ENCODE results near the gene SHANK1. TPM values are rescaled to one million over a fixed set of nuclear protein-coding genes. Genes with fewer than 3 reads are reported as not detected.

Gene SHANK1
- total RNA-seq, 3 donors from 2014 or later, result 0.59 to 0.98 TPM; not detected in 1

DNA sequence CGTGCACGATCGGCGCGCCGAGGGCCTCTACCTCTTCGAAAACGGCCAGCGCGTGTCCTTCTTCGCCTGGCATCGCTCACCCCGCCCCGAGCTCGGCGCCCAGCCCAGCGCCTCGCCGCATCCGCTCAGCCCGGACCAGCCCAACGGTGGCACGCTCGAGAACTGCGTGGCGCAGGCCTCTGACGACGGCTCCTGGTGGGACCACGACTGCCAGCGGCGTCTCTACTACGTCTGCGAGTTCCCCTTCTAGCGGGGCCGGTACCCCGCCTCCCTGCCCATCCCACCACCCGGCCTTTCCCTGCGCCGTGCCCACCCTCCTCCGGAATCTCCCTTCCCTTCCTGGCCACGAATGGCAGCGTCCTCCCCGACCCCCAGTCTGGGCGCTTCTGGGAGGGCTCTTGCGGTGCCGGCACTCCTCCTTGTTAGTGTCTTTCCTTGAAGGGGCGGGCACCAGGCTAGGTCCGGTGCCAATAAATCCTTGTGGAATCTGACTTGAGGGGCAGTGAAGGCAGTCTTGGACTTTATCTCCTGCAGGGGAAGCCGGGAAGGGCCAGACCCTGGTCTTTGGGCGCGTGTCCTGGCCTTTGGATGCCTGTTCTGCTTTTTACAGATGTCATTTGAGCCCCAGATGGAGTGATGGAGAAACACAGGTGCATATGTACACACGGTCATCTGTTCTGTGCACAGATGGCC is 5.8 kb upstream of the SHANK1 start:
- TF ChIP-seq, protein P1, sequence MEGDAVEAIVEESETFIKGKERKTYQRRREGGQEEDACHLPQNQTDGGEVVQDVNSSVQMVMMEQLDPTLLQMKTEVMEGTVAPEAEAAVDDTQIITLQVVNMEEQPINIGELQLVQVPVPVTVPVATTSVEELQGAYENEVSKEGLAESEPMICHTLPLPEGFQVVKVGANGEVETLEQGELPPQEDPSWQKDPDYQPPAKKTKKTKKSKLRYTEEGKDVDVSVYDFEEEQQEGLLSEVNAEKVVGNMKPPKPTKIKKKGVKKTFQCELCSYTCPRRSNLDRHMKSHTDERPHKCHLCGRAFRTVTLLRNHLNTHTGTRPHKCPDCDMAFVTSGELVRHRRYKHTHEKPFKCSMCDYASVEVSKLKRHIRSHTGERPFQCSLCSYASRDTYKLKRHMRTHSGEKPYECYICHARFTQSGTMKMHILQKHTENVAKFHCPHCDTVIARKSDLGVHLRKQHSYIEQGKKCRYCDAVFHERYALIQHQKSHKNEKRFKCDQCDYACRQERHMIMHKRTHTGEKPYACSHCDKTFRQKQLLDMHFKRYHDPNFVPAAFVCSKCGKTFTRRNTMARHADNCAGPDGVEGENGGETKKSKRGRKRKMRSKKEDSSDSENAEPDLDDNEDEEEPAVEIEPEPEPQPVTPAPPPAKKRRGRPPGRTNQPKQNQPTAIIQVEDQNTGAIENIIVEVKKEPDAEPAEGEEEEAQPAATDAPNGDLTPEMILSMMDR (IDR thresholded peaks at IDR 0.05), result no peak
- TF ChIP-seq POLR2AphosphoS5 (IDR thresholded peaks at IDR 0.05) (no peak), POLR2A (IDR thresholded peaks at IDR 0.05) (no peak)
- DNase-seq (ENCODE audit: low spot score in 2 of 2), result no peak
- Histone ChIP-seq H3K36me3 (no peaks in the 10 kb centered on the region), H3K4me1 (no peaks in the 10 kb centered on the region), H3K9me3 (no peaks in the 10 kb centered on the region), H3K4me3 (peak overlapping the region; percentile 62 to 85 (median 85)), H3K27ac (peak overlapping the region; percentile 83 to 89), H3K27me3 (no peaks in the 10 kb centered on the region)
- intact Hi-C loops (cut with DNase I; ENCODE audit: low total_unique reads), result no loop called here

DNA sequence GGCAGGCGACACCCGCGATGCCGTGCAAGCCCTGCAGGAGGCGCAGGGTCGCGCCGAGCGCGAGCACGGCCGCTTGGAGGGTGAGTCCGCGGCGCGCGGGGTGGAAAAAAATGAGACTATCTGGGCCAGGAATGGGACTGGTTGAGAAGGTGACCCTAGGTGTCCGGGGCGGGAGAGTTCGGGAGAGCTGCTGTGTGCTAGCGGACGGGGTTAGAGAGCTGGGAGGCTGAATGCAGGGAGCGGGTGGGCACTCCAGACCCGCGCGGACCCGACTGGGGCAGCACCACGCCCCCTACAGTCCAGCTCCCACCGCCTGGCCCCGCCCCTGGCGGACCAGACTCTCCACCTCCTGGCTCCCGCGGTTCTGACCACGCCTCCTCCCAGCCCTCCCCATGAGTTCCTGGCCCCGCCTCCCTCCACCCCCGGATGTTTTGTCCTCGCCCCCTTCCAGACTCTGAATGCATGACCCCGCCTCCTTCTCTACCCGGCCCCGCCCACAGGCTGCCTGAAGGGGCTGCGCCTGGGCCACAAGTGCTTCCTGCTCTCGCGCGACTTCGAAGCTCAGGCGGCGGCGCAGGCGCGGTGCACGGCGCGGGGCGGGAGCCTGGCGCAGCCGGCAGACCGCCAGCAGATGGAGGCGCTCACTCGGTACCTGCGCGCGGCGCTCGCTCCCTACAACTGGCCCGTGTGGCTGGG is 5.1 kb upstream of the SHANK1 start:
- H3K9me3 ChIP-seq, result no peaks in the 10 kb centered on the region

DNA sequence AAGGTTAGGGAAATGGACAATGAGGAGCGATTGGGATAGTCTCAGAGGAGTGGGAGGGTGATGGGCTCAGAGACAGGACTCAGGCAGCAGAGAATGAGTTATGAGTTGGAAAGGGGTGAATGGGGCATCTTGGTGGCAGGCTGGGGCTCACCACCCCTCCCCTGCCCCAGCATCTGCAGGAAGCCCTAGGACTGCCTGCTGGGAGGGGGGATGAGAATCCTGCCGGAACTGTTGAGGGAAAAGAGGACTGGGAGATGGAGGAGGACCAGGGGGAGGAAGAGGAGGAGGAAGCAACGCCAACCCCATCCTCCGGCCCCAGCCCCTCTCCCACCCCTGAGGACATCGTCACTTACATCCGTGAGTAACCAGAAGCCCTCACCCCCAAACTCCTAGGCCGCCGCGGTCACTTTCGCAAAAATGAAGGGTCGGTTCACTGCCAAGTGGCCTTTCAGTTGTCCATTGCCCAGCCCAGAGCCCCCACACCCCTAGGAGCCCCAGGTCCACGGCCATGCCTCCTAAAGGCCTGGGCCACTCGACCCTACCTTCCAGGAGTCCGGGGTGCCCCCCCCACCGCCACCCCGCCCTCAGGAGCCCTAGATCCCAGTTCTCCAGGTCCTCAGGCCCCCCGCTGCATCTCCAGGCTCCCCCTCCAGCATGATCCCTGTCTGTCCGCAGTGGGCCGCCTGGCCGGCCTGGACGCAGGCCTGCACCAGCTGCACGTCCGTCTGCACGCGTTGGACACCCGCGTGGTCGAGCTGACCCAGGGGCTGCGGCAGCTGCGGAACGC is 4.3 kb upstream of the SHANK1 start:
- no peak for TF ChIP-seq POLR2AphosphoS5 (IDR thresholded peaks at IDR 0.05)
- TF ChIP-seq, protein P1 (IDR thresholded peaks at IDR 0.05), result no peak
- no peak for TF ChIP-seq POLR2A (IDR thresholded peaks at IDR 0.05)
- intact Hi-C loops (cut with DNase I; ENCODE audit: low total_unique reads), result no loop called here
- H3K27ac ChIP-seq, result peak overlapping the region; percentile 60 to 89
- H3K4me3 ChIP-seq, result peak overlapping the region; percentile 62 to 85 (median 85)
- H3K9me3 ChIP-seq, result no peaks in the 10 kb centered on the region
- peaks cover 0 to 3% of the 10 kb centered on the region in 2 donors for H3K4me1 ChIP-seq
- H3K36me3 ChIP-seq, result no peaks in the 10 kb centered on the region
- peak in 1 of 2 donors; percentile 19 for DNase-seq (ENCODE audit: low spot score in 2 of 2)
- peaks cover 0 to 4% of the 10 kb centered on the region in 2 donors for H3K27me3 ChIP-seq

More for the DNA sequence above, 5.1 kb upstream of the SHANK1 start:
- Histone ChIP-seq H3K4me1 (no peaks in the 10 kb centered on the region), H3K36me3 (no peaks in the 10 kb centered on the region), H3K4me3 (peak overlapping the region; percentile 62 to 85 (median 85)), H3K27me3 (no peaks in the 10 kb centered on the region), H3K27ac (peak overlapping the region; percentile 83 to 89)
- intact Hi-C loops (cut with DNase I; ENCODE audit: low total_unique reads), result no loop called here
- TF ChIP-seq, protein P1 (IDR thresholded peaks at IDR 0.05), result peak; percentile 75 to 89 (median 75)
- TF ChIP-seq POLR2A (IDR thresholded peaks at IDR 0.05), result no peak
- TF ChIP-seq POLR2AphosphoS5 (IDR thresholded peaks at IDR 0.05), result peak; percentile 55 to 78 (median 74)
- DNase-seq (ENCODE audit: low spot score in 2 of 2), result peak; percentile 99

DNA sequence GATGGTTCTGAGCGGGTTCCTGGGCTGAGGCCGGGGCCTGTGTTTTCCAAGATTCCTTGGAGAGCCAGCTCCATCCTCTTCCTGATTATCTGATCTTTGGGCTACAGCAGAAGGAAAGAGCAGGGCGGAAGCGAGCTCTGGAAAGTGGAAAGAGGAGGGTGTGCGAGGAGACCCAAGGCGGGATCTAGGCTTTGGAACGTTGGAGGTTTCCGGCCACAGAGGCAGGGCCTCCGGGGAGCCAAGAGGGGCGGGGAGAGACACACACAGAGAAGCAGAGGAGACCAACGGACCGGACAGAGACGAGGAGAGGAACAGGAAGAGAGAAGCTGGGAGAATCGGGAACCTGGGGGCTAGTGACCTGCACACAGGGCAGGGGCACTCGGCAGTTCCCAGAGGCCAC is 3.5 kb upstream of the SHANK1 start, which contains the start of gene CLEC11A:
Gene CLEC11A, plus strand, starts transcription at position 296 of the 400 bp plus-strand sequence. CDS start 162 bp downstream, outside the sequence.
- Histone ChIP-seq H3K36me3 (no peaks in the 10 kb centered on the region), H3K4me3 (peak within 1 kb of the TSS; percentile 62 to 85 (median 85)), H3K27me3 (peaks cover 2 to 7% of the 10 kb centered on the region in 2 donors), H3K27ac (peak within 1 kb of the TSS; percentile 60 to 89), H3K4me1 (peaks cover 0 to 6% of the 10 kb centered on the region in 2 donors), H3K9me3 (no peaks in the 10 kb centered on the region)
- peak in 1 of 2 donors; percentile 57 for DNase-seq (ENCODE audit: low spot score in 2 of 2)
- TF ChIP-seq POLR2A (IDR thresholded peaks at IDR 0.05) (no peak), POLR2AphosphoS5 (IDR thresholded peaks at IDR 0.05) (no peak)
- intact Hi-C loops (cut with DNase I; ENCODE audit: low total_unique reads), result no loop called here
